Fibroblast of lung (primary cell): ENCODE measurements around the gene OR56A4.

ENCODE experiments used
- EZH2 ChIP-seq: IDR thresholded peaks from 2 replicates; pipeline ENCODE4 v1.5.1; 2012; ENCODE audit warnings: low read length, control low read depth, mild to moderate bottlenecking; ENCODE audit errors: missing control alignments
- TF ChIP-seq, protein P1 (sequence below), 2 donors: IDR thresholded peaks in 1 of 2; conservative IDR thresholded peaks in 1 of 2; 1 replicate in 1 of 2; 2 replicates in 1 of 2; pipeline ENCODE4 v1.5.1; 2011 to 2012; ENCODE audit warnings: low read length in 2 of 2, control low read depth in 1 of 2, inconsistent platforms in 1 of 2, low read depth in 1 of 2, mild to moderate bottlenecking in 1 of 2

DNA sequence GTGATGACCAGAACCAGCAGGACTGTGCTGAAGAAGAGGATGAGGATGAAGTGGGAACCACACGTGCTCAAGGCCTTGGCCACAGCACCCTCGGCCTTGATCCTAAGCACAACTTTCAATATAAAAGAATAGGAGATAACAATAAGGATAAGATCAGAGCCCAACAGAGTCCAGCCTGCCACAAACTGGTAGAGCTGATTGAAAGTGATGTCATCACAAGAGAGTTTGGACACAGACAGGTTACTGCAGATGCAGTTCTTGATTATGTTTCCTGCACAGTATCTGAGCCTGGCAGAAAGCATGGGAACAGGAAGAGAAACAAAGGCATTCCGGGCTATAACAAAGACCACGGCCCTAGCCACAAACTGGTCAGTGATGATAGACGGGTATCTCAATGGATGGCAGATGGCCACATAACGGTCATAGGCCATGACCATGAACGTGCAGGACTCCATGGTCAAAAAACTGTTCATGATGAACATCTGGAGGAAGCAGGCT, 4.5 kb downstream of the OR56A4 start:
- TF ChIP-seq, protein P1, sequence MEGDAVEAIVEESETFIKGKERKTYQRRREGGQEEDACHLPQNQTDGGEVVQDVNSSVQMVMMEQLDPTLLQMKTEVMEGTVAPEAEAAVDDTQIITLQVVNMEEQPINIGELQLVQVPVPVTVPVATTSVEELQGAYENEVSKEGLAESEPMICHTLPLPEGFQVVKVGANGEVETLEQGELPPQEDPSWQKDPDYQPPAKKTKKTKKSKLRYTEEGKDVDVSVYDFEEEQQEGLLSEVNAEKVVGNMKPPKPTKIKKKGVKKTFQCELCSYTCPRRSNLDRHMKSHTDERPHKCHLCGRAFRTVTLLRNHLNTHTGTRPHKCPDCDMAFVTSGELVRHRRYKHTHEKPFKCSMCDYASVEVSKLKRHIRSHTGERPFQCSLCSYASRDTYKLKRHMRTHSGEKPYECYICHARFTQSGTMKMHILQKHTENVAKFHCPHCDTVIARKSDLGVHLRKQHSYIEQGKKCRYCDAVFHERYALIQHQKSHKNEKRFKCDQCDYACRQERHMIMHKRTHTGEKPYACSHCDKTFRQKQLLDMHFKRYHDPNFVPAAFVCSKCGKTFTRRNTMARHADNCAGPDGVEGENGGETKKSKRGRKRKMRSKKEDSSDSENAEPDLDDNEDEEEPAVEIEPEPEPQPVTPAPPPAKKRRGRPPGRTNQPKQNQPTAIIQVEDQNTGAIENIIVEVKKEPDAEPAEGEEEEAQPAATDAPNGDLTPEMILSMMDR (conservative IDR thresholded peaks at IDR 0.05 in 1 of 2, IDR thresholded peaks at IDR 0.05 in 1 of 2; ENCODE audit: low read depth in 1 of 2, low read length in 2 of 2), result no peak
- no peak for TF ChIP-seq EZH2
